ENCODE data around the gene BRF1.

DNA sequence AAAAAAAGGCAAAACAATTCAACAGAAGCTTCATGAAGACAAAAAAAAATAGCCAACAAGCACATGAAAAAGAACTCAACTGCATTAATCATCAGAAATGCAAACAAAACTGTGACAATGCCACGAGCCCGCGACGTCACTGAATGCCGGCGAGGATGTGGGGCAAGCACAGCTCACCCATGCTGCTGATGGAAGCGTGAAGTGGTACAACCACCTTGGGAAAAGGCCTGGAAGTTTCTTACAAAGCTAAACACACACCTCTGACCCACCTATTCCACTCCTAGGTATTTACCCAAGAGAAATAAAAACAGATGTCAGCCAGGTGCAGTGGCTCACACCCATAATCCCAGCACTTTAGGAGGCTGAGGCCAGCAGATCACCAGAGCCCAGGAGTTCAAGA, 42.0 kb downstream of the BRF1 start:
- TF ChIP-seq ZNF549 (CRISPR knock-in tag; IDR thresholded peaks at IDR 0.05) (no peak), CHCHD3 (CRISPR knock-in tag; IDR thresholded peaks at IDR 0.05) (no peak), PHF5A (CRISPR knock-in tag; IDR thresholded peaks at IDR 0.05; ENCODE audit: low read depth, unreplicated experiment) (no peak), ATF7 (IDR thresholded peaks at IDR 0.05) (no peak), ATF7 (CRISPR knock-in tag; IDR thresholded peaks at IDR 0.05) (no peak), PRMT3 (CRISPR knock-in tag; IDR thresholded peaks at IDR 0.05; ENCODE audit: borderline replicate concordance, low read depth) (no peak), TP53 (CRISPR knock-in tag; conservative IDR thresholded peaks at IDR 0.05) (no peak), ZNF12 (CRISPR knock-in tag; IDR thresholded peaks at IDR 0.05) (no peak)
- TF ChIP-seq, protein P1, sequence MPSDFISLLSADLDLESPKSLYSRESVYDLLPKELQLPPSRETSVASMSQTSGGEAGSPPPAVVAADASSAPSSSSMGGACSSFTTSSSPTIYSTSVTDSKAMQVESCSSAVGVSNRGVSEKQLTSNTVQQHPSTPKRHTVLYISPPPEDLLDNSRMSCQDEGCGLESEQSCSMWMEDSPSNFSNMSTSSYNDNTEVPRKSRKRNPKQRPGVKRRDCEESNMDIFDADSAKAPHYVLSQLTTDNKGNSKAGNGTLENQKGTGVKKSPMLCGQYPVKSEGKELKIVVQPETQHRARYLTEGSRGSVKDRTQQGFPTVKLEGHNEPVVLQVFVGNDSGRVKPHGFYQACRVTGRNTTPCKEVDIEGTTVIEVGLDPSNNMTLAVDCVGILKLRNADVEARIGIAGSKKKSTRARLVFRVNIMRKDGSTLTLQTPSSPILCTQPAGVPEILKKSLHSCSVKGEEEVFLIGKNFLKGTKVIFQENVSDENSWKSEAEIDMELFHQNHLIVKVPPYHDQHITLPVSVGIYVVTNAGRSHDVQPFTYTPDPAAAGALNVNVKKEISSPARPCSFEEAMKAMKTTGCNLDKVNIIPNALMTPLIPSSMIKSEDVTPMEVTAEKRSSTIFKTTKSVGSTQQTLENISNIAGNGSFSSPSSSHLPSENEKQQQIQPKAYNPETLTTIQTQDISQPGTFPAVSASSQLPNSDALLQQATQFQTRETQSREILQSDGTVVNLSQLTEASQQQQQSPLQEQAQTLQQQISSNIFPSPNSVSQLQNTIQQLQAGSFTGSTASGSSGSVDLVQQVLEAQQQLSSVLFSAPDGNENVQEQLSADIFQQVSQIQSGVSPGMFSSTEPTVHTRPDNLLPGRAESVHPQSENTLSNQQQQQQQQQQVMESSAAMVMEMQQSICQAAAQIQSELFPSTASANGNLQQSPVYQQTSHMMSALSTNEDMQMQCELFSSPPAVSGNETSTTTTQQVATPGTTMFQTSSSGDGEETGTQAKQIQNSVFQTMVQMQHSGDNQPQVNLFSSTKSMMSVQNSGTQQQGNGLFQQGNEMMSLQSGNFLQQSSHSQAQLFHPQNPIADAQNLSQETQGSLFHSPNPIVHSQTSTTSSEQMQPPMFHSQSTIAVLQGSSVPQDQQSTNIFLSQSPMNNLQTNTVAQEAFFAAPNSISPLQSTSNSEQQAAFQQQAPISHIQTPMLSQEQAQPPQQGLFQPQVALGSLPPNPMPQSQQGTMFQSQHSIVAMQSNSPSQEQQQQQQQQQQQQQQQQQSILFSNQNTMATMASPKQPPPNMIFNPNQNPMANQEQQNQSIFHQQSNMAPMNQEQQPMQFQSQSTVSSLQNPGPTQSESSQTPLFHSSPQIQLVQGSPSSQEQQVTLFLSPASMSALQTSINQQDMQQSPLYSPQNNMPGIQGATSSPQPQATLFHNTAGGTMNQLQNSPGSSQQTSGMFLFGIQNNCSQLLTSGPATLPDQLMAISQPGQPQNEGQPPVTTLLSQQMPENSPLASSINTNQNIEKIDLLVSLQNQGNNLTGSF (CRISPR knock-in tag; IDR thresholded peaks at IDR 0.05): no peak
- TF ChIP-seq, protein P2, sequence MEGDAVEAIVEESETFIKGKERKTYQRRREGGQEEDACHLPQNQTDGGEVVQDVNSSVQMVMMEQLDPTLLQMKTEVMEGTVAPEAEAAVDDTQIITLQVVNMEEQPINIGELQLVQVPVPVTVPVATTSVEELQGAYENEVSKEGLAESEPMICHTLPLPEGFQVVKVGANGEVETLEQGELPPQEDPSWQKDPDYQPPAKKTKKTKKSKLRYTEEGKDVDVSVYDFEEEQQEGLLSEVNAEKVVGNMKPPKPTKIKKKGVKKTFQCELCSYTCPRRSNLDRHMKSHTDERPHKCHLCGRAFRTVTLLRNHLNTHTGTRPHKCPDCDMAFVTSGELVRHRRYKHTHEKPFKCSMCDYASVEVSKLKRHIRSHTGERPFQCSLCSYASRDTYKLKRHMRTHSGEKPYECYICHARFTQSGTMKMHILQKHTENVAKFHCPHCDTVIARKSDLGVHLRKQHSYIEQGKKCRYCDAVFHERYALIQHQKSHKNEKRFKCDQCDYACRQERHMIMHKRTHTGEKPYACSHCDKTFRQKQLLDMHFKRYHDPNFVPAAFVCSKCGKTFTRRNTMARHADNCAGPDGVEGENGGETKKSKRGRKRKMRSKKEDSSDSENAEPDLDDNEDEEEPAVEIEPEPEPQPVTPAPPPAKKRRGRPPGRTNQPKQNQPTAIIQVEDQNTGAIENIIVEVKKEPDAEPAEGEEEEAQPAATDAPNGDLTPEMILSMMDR (CRISPR knock-in tag; IDR thresholded peaks at IDR 0.05): no peak
- TF ChIP-seq, protein P3, sequence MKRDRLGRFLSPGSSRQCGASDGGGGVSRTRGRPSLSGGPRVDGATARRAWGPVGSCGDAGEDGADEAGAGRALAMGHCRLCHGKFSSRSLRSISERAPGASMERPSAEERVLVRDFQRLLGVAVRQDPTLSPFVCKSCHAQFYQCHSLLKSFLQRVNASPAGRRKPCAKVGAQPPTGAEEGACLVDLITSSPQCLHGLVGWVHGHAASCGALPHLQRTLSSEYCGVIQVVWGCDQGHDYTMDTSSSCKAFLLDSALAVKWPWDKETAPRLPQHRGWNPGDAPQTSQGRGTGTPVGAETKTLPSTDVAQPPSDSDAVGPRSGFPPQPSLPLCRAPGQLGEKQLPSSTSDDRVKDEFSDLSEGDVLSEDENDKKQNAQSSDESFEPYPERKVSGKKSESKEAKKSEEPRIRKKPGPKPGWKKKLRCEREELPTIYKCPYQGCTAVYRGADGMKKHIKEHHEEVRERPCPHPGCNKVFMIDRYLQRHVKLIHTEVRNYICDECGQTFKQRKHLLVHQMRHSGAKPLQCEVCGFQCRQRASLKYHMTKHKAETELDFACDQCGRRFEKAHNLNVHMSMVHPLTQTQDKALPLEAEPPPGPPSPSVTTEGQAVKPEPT (CRISPR knock-in tag; IDR thresholded peaks at IDR 0.05; ENCODE audit: low read depth): no peak

Measured in HepG2 (cell line).